Activated CD4-positive, alpha-beta T cell treated with anti-CD3 and anti-CD28 coated beads for 36 hours (primary cell): ENCODE data around the gene CKS1B. TPM values are rescaled to one million over a fixed set of nuclear protein-coding genes. Genes with fewer than 3 reads are reported as not detected.
"Not testable (repeated sequence)": the region's sequence is repeated elsewhere in the genome, so short reads cannot be mapped to it uniquely, and the experiment has no call there.

ENCODE experiments used
- ATAC-seq: fragments of 200-7000 bp; cut with Tn5 transposase; one replicate; pipeline ENCODE4 v1.10.0; 2021; ENCODE audit warnings: mild to moderate bottlenecking, moderate library complexity
- CTCF ChIA-PET: fragments of 350-600 bp; sonication (Branson Sonifier 250); formaldehyde crosslinking; loops from one replicate; lab custom pipeline; 2021; ENCODE audit warnings: antibody characterized with exemption; lab: Charles Lee
- POLR2A ChIA-PET: fragments of 350-600 bp; sonication (Branson Sonifier 250); formaldehyde crosslinking; loops from one replicate; lab custom pipeline; 2021; ENCODE audit warnings: antibody characterized with exemption, inconsistent platforms; lab: Charles Lee
- DNase-seq: peaks from one replicate; pipeline ENCODE4 v3.0.0-alpha.2; 2020
- H3K27ac Mint-ChIP-seq: one replicate; pipeline ENCODE4 v1.8.0; 2021; ENCODE audit warnings: mixed read lengths
- H3K27me3 Mint-ChIP-seq: one replicate; pipeline ENCODE4 v1.8.0; 2021; ENCODE audit warnings: mixed read lengths
- H3K36me3 Mint-ChIP-seq: one replicate; pipeline ENCODE4 v1.8.0; 2021; ENCODE audit warnings: low read depth, mixed read lengths
- H3K4me1 Mint-ChIP-seq: one replicate; pipeline ENCODE4 v1.8.0; 2021; ENCODE audit warnings: mixed read lengths
- H3K4me3 Mint-ChIP-seq: one replicate; pipeline ENCODE4 v1.8.0; 2021; ENCODE audit warnings: mild to moderate bottlenecking, moderate library complexity, mixed read lengths
- H3K9me3 Mint-ChIP-seq: one replicate; pipeline ENCODE4 v1.8.0; 2021; ENCODE audit warnings: low read depth, mixed read lengths
- intact Hi-C, 2 experiments: fragments of 100-400 bp; cut with DNase I in 1 of 2; cut with micrococcal nuclease in 1 of 2; formaldehyde crosslinking; loops; one replicate each; pipeline versions ENCODE4 v1.14.2 to v1.15.1; 2022 to 2024; cut with DNase I, micrococcal nuclease
- total RNA-seq, 2 experiments: library from RNA; stranded (reverse); gene quantifications; one replicate each; pipeline ENCODE4 v1.2.3, GENCODE V29; 2021

Gene CKS1B
- total RNA-seq, 2 experiments from 2014 or later, result 190 to 196 TPM

DNA sequence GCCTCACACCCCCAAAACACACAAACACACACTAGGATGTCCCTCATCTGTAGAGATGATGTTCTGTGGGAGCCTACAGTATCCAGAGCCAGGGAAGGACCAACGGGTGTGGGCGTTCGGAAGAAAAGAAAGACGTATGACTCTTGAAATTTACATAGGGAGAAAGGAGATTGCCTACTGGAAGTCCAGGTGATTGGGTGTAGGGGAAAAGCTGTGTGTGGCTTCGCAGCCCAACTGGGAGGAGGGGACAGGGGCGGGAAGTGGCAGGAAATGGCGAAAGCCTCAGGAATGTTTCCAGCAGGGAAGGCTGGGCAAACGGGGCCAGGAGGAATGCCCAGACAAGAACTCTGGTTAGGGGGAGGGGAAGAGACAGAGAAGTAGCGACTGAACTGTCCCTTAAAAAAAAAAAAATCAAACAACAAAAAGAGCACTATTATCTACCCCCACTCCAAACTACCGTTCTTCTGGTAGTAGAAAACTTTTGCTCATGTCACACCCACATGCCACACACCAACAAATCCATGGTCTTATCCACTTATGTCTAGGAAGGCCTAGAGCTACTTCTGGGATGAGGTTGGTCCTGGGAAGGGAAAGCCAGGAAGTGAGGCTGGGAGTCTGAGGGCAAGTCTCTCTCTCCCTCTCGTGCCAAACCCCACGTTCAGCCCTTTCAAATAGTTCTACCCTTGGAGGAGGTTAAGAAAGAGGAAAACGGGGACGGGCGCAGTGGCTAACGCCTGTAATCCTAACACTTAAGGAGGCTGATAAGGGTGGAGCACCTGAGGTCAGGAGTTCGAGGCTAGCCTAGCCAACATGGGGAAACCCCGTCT, 1.8 kb upstream of the CKS1B start:
- DNase-seq, result no peak
- H3K4me3 Mint-ChIP-seq, result no peak overlapping the region
- no peaks in the 10 kb centered on the region for H3K9me3 Mint-ChIP-seq
- H3K4me1 Mint-ChIP-seq, result peaks cover 37% of the 10 kb centered on the region
- no peaks in the 10 kb centered on the region for H3K27me3 Mint-ChIP-seq
- intact Hi-C loops, result loop anchor here in 1 of 2 experiments (1.0 to 10.0 kb wide), 3 partner anchors 11 to 788 kb away; partner anchors contain the start of genes DAP3, PYGO2 and YY1AP1
- POLR2A ChIA-PET, result interaction anchor here (0.6 to 2.3 kb wide), 5 partner anchors 17 to 64 kb away, joined by 3 to 12 read pairs (median 4); partner anchors contain the start of genes PBXIP1 and PMVK
- ATAC-seq, result no peak
- H3K27ac Mint-ChIP-seq, result no peak overlapping the region
- CTCF ChIA-PET, result interaction anchor here (0.9 to 2.9 kb wide), 8 partner anchors 8 to 119 kb away, joined by 3 to 12 read pairs (median 3); partner anchors contain the start of genes ADAM15 and PMVK
- H3K36me3 Mint-ChIP-seq, result peaks cover 23% of the 10 kb centered on the region

DNA sequence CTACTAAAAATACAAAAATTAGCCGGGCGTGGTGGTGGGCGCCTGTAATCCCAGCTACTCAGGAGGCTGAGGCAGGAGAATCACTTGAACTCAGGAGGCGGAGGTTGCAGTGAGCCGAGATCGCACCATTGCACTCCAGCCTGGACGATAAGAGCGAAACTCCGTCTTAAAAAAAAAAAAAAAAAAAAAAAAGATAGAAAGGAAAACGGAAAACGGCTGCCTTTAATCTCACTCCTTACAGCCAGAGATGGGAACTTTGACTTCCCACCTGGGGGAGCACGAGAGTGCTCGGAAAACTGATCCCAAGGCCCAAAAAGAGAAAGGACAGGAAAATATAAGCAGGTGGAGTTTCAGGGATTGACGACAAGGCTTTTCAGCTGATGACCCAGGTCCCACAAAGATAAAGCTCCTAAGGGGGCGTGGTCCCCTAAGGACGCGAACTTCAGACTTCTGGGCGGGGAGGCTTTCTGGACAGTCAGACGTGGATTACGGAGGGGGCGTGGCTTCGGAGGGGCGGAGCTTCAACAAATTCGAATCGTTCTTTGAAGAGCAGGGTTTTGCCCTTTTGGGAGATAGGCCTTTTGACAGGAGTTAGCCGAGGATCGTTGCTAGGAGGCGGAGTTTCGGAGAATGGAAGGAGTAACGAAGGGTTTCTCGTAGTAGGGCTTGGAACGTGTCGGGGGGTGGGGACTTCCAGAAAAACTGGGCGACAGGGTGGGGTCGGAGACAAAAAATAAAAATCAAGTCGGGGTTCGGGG, 958 bp upstream of the CKS1B start:
- ChIA-PET CTCF (interaction anchor here (0.6 to 2.9 kb wide), 10 partner anchors 12 to 198 kb away, joined by 3 to 15 read pairs (median 3); partner anchors contain the start of genes ADAM15, PBXIP1 and PYGO2), POLR2A (interaction anchor here (0.6 to 2.3 kb wide), 14 partner anchors 8 to 639 kb away, joined by 3 to 12 read pairs (median 4); partner anchors contain the start of genes FLAD1, LENEP, PBXIP1 and PMVK)
- ATAC-seq (peak; percentile 30), DNase-seq (peak; percentile 98)
- intact Hi-C loops, result loop anchor here (1.0 to 10.0 kb wide), 19 partner anchors 10 to 789 kb away; partner anchors contain the start of genes FLAD1 (in 2 of the 2), PYGO2 (in 2 of the 2), UBE2Q1 (in 2 of the 2) and ADAM15 (in 1 of the 2)
- peaks cover 34% of the 10 kb centered on the region for H3K4me1 Mint-ChIP-seq
- no peaks in the 10 kb centered on the region for H3K27me3 Mint-ChIP-seq
- no peak overlapping the region for H3K4me3 Mint-ChIP-seq
- no peaks in the 10 kb centered on the region for H3K9me3 Mint-ChIP-seq
- H3K36me3 Mint-ChIP-seq, result peaks cover 25% of the 10 kb centered on the region
- no peak overlapping the region for H3K27ac Mint-ChIP-seq

DNA sequence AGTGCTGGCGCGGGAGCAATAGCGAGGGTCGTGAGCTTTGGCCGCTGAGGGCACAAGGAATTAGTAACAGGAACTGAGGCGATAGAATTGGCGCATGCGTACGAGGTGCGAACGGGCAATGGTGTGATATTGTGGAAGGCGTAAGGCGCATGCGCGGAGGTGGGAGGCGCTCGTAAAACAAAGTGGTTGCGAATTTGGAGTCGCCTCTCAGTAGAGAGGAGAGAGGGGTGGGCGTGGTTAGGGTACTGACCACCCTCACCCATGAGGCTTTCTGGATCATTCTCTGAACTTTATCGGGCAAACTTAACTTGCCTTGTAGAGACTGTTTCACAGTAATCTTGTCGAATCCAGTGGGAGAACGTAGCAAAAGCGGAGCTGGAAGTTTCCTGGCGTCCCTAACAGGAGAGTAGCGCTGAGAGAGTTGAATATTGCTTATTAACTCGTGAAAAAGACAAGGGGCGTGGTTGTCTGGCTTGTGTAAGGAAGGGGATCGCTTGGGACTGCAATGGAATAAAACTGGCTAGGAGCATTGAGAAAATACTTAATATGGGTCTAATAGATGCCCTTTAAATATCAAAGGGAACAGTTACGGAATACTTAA, 427 bp downstream of the CKS1B start:
- H3K27ac Mint-ChIP-seq, result no peak overlapping the region
- H3K36me3 Mint-ChIP-seq, result peaks cover 24% of the 10 kb centered on the region
- intact Hi-C loops, result loop anchor here (1.0 to 10.0 kb wide), 19 partner anchors 8 to 790 kb away; partner anchors contain the start of genes FLAD1 (in 2 of the 2), UBE2Q1 (in 2 of the 2), ADAM15 (in 1 of the 2) and ADAR (in 1 of the 2)
- H3K9me3 Mint-ChIP-seq, result no peaks in the 10 kb centered on the region
- H3K4me3 Mint-ChIP-seq, result no peak overlapping the region
- no peaks in the 10 kb centered on the region for H3K27me3 Mint-ChIP-seq
- DNase-seq (peak; percentile 97), ATAC-seq (peak; percentile 47)
- ChIA-PET CTCF (interaction anchor here (0.5 to 2.9 kb wide), 6 partner anchors 23 to 1471 kb away, joined by 3 to 15 read pairs (median 3); no protein-coding TSS in a partner anchor), POLR2A (interaction anchor here (0.7 to 2.3 kb wide), 8 partner anchors 24 to 670 kb away, joined by 3 to 12 read pairs (median 3); partner anchors contain the start of genes EFNA4 and PMVK)
- peaks cover 28% of the 10 kb centered on the region for H3K4me1 Mint-ChIP-seq

DNA sequence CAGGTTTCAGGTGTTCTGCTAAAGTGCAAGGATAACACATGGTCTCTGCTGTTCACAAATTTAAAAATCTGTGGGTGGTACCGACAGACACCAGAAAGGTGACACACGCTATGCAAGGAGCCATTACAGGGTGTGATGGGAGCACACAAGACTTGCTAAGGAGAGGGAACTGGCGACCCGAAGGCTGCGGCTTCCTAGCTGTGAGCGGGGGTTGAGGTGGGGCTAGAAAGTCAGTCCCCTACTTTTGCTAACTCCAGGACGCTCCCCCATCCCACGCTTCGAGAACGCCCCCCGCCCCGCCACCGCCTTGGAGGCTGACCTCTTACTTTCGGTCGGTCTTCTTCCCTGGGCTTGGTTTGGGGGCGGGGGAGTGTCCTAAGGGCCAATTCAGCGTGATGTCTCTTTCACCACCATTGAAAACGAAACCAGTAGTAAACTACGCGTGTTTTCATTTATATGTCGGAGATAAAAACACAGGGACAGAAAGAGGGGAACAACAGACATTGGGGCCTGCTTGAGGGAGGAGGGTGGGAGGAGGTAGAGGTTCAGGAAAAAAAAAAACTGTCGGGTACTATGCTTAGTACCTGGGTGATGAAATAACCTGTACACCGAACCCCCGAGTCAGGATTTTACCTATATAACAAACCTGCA, 1.1 kb downstream of the CKS1B start:
- Mint-ChIP-seq H3K27me3 (no peaks in the 10 kb centered on the region), H3K27ac (no peak overlapping the region), H3K9me3 (no peaks in the 10 kb centered on the region), H3K4me1 (peaks cover 28% of the 10 kb centered on the region), H3K4me3 (no peak overlapping the region), H3K36me3 (peaks cover 27% of the 10 kb centered on the region)
- intact Hi-C loops, result loop anchor here (2.0 to 10.0 kb wide), 3 partner anchors 41 to 791 kb away; partner anchors contain the start of genes DAP3 (in 1 of the 2) and YY1AP1 (in 1 of the 2)
- ChIA-PET CTCF (interaction anchor here (0.6 to 2.9 kb wide), 7 partner anchors 10 to 109 kb away, joined by 3 to 12 read pairs (median 3); no protein-coding TSS in a partner anchor), POLR2A (interaction anchor here (0.7 to 2.3 kb wide), 7 partner anchors 23 to 670 kb away, joined by 3 to 12 read pairs (median 3); partner anchors contain the start of genes EFNA4 and PMVK)
- ATAC-seq (no peak), DNase-seq (peak; percentile 73)

DNA sequence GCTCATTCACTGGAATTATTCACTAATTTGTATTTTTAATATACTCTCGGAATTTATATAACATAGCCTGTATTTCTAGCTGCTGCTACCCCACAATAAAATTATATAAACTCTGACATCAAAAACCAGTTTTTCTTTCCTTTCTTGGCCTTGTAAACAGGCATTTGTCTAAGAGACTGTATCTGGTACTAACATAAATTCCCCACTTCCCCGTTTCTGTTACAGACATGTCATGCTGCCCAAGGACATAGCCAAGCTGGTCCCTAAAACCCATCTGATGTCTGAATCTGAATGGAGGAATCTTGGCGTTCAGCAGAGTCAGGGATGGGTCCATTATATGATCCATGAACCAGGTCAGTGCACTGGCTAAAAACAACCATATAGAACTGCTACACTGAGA, 3.3 kb downstream of the CKS1B start:
- H3K27ac Mint-ChIP-seq, result peak overlapping the region; percentile 2
- H3K4me3 Mint-ChIP-seq, DNase-seq, ATAC-seq, H3K27me3 Mint-ChIP-seq, H3K9me3 Mint-ChIP-seq: not testable (repeated sequence)
- ChIA-PET POLR2A (interaction anchor here (0.6 kb wide), 1 partner anchor 47 kb away, joined by 9 read pairs; no protein-coding TSS in a partner anchor), CTCF (interaction anchor here (0.7 to 4.1 kb wide), 3 partner anchors 17 to 22 kb away, joined by 3 to 15 read pairs (median 7); no protein-coding TSS in a partner anchor)
- H3K4me1 Mint-ChIP-seq, result peaks cover 15% of the 10 kb centered on the region
- peaks cover 27% of the 10 kb centered on the region for H3K36me3 Mint-ChIP-seq
- intact Hi-C loops, result loop anchor here in 1 of 2 experiments (10.0 kb wide), 2 partner anchors 707 to 793 kb away; partner anchors contain the start of genes DAP3 and YY1AP1

DNA sequence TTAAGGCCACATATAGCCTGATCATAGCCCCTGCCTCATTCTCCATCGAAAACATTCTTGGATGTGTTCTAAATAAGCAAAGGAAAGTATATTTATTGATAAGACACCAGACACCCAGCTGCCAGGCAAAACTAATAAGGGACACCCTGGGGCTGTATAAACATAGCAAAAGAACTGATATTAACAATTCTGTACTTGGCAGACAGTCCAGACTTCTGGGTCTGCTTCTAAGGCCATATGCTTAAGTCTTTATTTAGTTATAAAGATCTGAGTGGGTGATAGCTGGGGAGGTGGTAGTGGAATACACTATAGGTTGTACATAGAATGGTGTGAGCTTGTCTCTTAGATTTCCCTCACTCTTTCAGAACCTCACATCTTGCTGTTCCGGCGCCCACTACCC, 3.9 kb downstream of the CKS1B start:
- no peak overlapping the region for H3K27ac Mint-ChIP-seq
- ChIA-PET CTCF (interaction anchor here (1.4 to 4.1 kb wide), 3 partner anchors 16 to 21 kb away, joined by 4 to 15 read pairs (median 7); no protein-coding TSS in a partner anchor), POLR2A (interaction anchor here (0.6 kb wide), 1 partner anchor 47 kb away, joined by 9 read pairs; no protein-coding TSS in a partner anchor)
- no peaks in the 10 kb centered on the region for H3K9me3 Mint-ChIP-seq
- H3K36me3 Mint-ChIP-seq, result peaks cover 27% of the 10 kb centered on the region
- no peak for ATAC-seq
- no peaks in the 10 kb centered on the region for H3K27me3 Mint-ChIP-seq
- intact Hi-C loops, result loop anchor here in 1 of 2 experiments (10.0 kb wide), 2 partner anchors 706 to 794 kb away; partner anchors contain the start of genes DAP3 and YY1AP1
- no peak overlapping the region for H3K4me3 Mint-ChIP-seq
- H3K4me1 Mint-ChIP-seq, result peaks cover 12% of the 10 kb centered on the region
- no peak for DNase-seq

DNA sequence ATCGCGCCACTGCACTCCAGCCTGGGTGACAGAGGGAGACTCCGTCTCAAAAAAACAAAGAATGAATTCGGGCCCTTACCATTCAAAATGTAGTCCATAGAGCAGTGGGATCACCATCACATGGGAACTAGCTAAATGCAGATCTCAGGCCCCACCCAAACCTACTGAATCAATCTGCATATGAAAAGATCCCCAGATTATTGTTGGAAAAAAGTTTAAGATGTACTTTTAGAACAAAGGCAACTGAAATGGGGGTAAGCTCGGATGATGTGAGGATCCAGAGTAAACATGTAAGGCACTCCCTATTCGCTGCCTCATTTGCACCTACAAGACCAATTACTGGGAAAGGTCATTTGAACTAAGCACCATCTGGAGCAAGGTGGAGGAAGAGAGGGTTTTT, 7.9 kb downstream of the CKS1B start:
- intact Hi-C loops, result loop anchor here (2.0 to 5.0 kb wide), 3 partner anchors 16 to 190 kb away; partner anchors contain the start of genes ADAM15 (in 1 of the 2), KRTCAP2 (in 1 of the 2) and TRIM46 (in 1 of the 2)
- Mint-ChIP-seq H3K4me3 (no peak overlapping the region), H3K36me3 (peaks cover 32% of the 10 kb centered on the region), H3K27me3 (no peaks in the 10 kb centered on the region), H3K4me1 (peaks cover 23% of the 10 kb centered on the region), H3K27ac (no peak overlapping the region), H3K9me3 (no peaks in the 10 kb centered on the region)
- POLR2A ChIA-PET, result interaction anchor here (0.6 to 2.5 kb wide), 7 partner anchors 11 to 1125 kb away, joined by 3 to 10 read pairs (median 5); no protein-coding TSS in a partner anchor
- ATAC-seq (no peak), DNase-seq (no peak)
- CTCF ChIA-PET, result interaction anchor here (1.0 to 6.5 kb wide), 3 partner anchors 14 to 34 kb away, joined by 4 to 82 read pairs (median 25); partner anchors contain the start of genes LENEP and PBXIP1

DNA sequence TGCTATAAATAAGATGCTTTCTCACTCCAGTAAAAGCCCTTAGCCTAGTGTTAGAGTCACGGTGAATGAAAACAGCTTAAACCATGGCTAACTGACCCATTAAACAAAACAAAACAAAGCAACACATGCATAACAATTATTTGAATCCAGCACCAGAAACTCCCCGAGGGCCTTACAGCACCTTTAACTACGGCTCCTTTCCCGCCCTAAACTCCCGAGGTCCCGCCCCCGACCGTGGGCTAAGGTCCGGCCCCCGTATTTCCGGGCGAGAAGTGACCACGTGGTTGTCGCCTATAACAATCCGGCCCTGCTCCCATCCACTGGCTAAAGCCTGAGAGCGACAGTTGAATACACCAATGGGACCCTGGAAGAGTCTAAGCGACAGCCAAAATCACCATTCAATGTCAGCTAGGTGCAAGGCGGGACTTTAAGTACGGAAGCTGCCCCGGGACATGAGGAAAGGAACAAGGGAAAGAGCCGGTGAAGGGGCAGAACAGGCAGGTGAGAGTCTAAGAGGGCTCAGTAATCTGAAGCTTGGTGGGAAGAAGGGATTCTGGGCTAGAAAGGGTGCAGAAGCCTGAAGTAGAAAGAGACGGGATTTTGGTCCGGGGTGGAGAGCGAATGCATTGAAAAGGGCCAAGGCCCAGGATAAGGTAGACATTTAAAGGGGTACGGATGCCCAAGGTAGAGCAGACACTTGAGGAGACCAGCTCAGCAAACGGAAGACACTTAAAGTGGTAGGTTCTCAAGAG, 8.6 kb downstream of the CKS1B start, which contains the start of gene FLAD1:
Gene FLAD1 (plus strand): TSS at position 448 of the 752 bp plus-strand sequence. CDS start 351 bp downstream, outside the sequence.
- Mint-ChIP-seq H3K9me3 (no peaks in the 10 kb centered on the region), H3K27me3 (no peaks in the 10 kb centered on the region), H3K36me3 (peaks cover 31% of the 10 kb centered on the region), H3K4me3 (no peak within 1 kb of the TSS), H3K4me1 (peaks cover 21% of the 10 kb centered on the region), H3K27ac (no peak within 1 kb of the TSS)
- ATAC-seq (peak; percentile 99), DNase-seq (peak; percentile 97)
- ChIA-PET POLR2A (interaction anchor here (0.6 to 2.5 kb wide), 8 partner anchors 10 to 98 kb away, joined by 3 to 10 read pairs (median 4); partner anchors contain the start of gene PYGO2), CTCF (interaction anchor here (0.5 to 6.5 kb wide), 12 partner anchors 13 to 648 kb away, joined by 3 to 82 read pairs (median 4); partner anchors contain the start of genes LENEP and PBXIP1)
- intact Hi-C loops, result loop anchor here (1.0 to 5.0 kb wide), 10 partner anchors 9 to 189 kb away; partner anchors contain the start of genes ADAM15 (in 2 of the 2), CKS1B (in 2 of the 2), KRTCAP2 (in 1 of the 2) and PYGO2 (in 1 of the 2)
